Fibroblast of lung (primary cell): ENCODE results near the gene ARMH3.

ENCODE experiments used
- CTCF ChIP-seq, 2 donors: IDR thresholded peaks in 1 of 2; conservative IDR thresholded peaks in 1 of 2; 1 replicate in 1 of 2; 2 replicates in 1 of 2; pipeline ENCODE4 v1.5.1; 2011 to 2012; ENCODE audit warnings: low read length in 2 of 2, control low read depth in 1 of 2, inconsistent platforms in 1 of 2, low read depth in 1 of 2, mild to moderate bottlenecking in 1 of 2
- EZH2 ChIP-seq: IDR thresholded peaks from 2 replicates; pipeline ENCODE4 v1.5.1; 2012; ENCODE audit warnings: low read length, control low read depth, mild to moderate bottlenecking; ENCODE audit errors: missing control alignments

- TF ChIP-seq CTCF (conservative IDR thresholded peaks at IDR 0.05 in 1 of 2, IDR thresholded peaks at IDR 0.05 in 1 of 2; ENCODE audit: low read depth in 1 of 2, low read length in 2 of 2) (no peak), EZH2 (no peak)
Measured at GRCh38 chr10:101939729-101940128, 116.2 kb downstream of the ARMH3 start.
